Hepatocyte (in vitro differentiated cells): ENCODE data around the gene CCDC85C. TPM values are rescaled to one million over a fixed set of nuclear protein-coding genes. Genes with fewer than 3 reads are reported as not detected.

Experiments used
- DNase-seq: peaks from one replicate; pipeline ENCODE4 v3.0.0-alpha.2; 2016; ENCODE audit warnings: low spot score
- H2AFZ ChIP-seq: fragments of 200-600 bp; sonication (generic); 2 replicates; pipeline ENCODE4 v1.6.0; 2016; ENCODE audit warnings: antibody characterized with exemption, mild to moderate bottlenecking
- H3K27ac ChIP-seq: fragments of 200-600 bp; sonication (generic); 2 replicates; pipeline ENCODE4 v1.5.1; 2016; ENCODE audit warnings: mild to moderate bottlenecking
- H3K27me3 ChIP-seq: fragments of 200-600 bp; sonication (generic); 2 replicates; pipeline ENCODE4 v1.6.1; 2016
- H3K36me3 ChIP-seq: fragments of 200-600 bp; sonication (generic); replicated peaks from 2 replicates; pipeline ENCODE4 v1.5.1; 2016; ENCODE audit warnings: low read depth; ENCODE audit not compliant: insufficient read depth
- H3K4me1 ChIP-seq: fragments of 200-600 bp; sonication (generic); 2 replicates; pipeline ENCODE4 v1.5.1; 2016; ENCODE audit warnings: mild to moderate bottlenecking, moderate library complexity; ENCODE audit not compliant: insufficient read depth
- H3K4me2 ChIP-seq: fragments of 200-600 bp; sonication (generic); 2 replicates; pipeline ENCODE4 v1.6.0; 2016
- H3K4me3 ChIP-seq: fragments of 200-600 bp; sonication (generic); 2 replicates; pipeline ENCODE4 v1.5.1; 2016; ENCODE audit warnings: mild to moderate bottlenecking
- H3K79me2 ChIP-seq: fragments of 200-600 bp; sonication (generic); 2 replicates; pipeline ENCODE4 v1.6.0; 2017; ENCODE audit warnings: mild to moderate bottlenecking
- H3K9me2 ChIP-seq: fragments of 200-600 bp; sonication (generic); replicated peaks from 2 replicates; pipeline ENCODE4 v1.6.0; 2017; ENCODE audit warnings: mild to moderate bottlenecking; ENCODE audit not compliant: insufficient read depth
- H3K9me3 ChIP-seq: fragments of 200-600 bp; sonication (generic); 2 replicates; pipeline ENCODE4 v1.5.1; 2016; ENCODE audit warnings: low read depth, mild to moderate bottlenecking
- H4K20me1 ChIP-seq: fragments of 200-600 bp; sonication (generic); 2 replicates; pipeline ENCODE4 v1.6.0; 2016; ENCODE audit warnings: mild to moderate bottlenecking; ENCODE audit not compliant: insufficient read depth, poor library complexity, severe bottlenecking
- CTCF ChIP-seq: fragments of 200-600 bp; sonication (generic); IDR thresholded peaks from 2 replicates; pipeline ENCODE4 v1.5.1; 2016; ENCODE audit warnings: antibody characterized with exemption, mild to moderate bottlenecking; ENCODE audit not compliant: poor library complexity
- EZH2 ChIP-seq: fragments of 200-600 bp; sonication (generic); IDR thresholded peaks from 2 replicates; pipeline ENCODE4 v1.6.1; 2016; ENCODE audit warnings: antibody characterized with exemption, mild to moderate bottlenecking, borderline replicate concordance
- EZH2phosphoT487 ChIP-seq: fragments of 200-600 bp; sonication (generic); IDR thresholded peaks from one replicate; pipeline ENCODE4 v1.6.1; 2018; ENCODE audit warnings: antibody characterized with exemption, mild to moderate bottlenecking, low read depth, moderate library complexity; ENCODE audit not compliant: unreplicated experiment, severe bottlenecking
- WGBS: methylation state at CpG from one replicate; pipeline ENCODE4 v1.1.6; 2016; ENCODE audit warnings: low lambda C conversion rate; ENCODE audit errors: missing lambda C conversion rate; 5-methylcytosine and 5-hydroxymethylcytosine counted together
- polyA plus RNA-seq: library from polyadenylated mRNA; unstranded; fragments of >200 nt; fragmentation: Nextera tagmentation; extraction: Ambion mirVana; gene quantifications from 2 replicates; pipeline ENCODE4 v1.2.1, GENCODE V29; 2016
- total RNA-seq: library from RNA; depleted of rRNA; stranded (reverse); fragments of >200 nt; gene quantifications from 2 replicates; pipeline ENCODE4 v1.2.3, GENCODE V29; 2014

Gene CCDC85C
- total and polyA plus RNA-seq, 2 experiments from 2014 or later, result 37.8 to 47.2 TPM

GRCh38 chr14:99581938-99582337 lies 22.1 kb downstream of the CCDC85C start:
- DNase-seq, result no peak
- H4K20me1 ChIP-seq, result peaks cover 13% of the 10 kb centered on the region
- no peaks in the 10 kb centered on the region for H3K36me3 ChIP-seq
- TF ChIP-seq EZH2 (no peak), CTCF (no peak), EZH2phosphoT487 (no peak)
- WGBS, result 94% methylated on average over 11 of the region's 11 CpGs
- peaks cover 44% of the 10 kb centered on the region for H3K4me1 ChIP-seq
- H3K9me3 ChIP-seq, result no peaks in the 10 kb centered on the region
- H3K4me2 ChIP-seq, result no peak overlapping the region
- H3K27me3 ChIP-seq, result no peaks in the 10 kb centered on the region
- no peak overlapping the region for H3K4me3 ChIP-seq
- H3K79me2 ChIP-seq, result peaks cover 92% of the 10 kb centered on the region
- no peaks in the 10 kb centered on the region for H3K9me2 ChIP-seq
- H2AFZ ChIP-seq, result no peak overlapping the region
- H3K27ac ChIP-seq, result no peak overlapping the region

GRCh38 chr14:99581374-99581773 lies 22.6 kb downstream of the CCDC85C start:
- no peak overlapping the region for H3K4me2 ChIP-seq
- no peaks in the 10 kb centered on the region for H3K9me3 ChIP-seq
- H3K27me3 ChIP-seq, result no peaks in the 10 kb centered on the region
- H2AFZ ChIP-seq, result no peak overlapping the region
- TF ChIP-seq EZH2 (no peak), CTCF (no peak), EZH2phosphoT487 (no peak)
- H3K79me2 ChIP-seq, result peaks cover 92% of the 10 kb centered on the region
- H3K27ac ChIP-seq, result peak overlapping the region; percentile 93
- WGBS, result 90% methylated on average over 16 of the region's 16 CpGs
- peaks cover 15% of the 10 kb centered on the region for H4K20me1 ChIP-seq
- peaks cover 44% of the 10 kb centered on the region for H3K4me1 ChIP-seq
- no peak for DNase-seq
- H3K4me3 ChIP-seq, result no peak overlapping the region
- no peaks in the 10 kb centered on the region for H3K36me3 ChIP-seq
- no peaks in the 10 kb centered on the region for H3K9me2 ChIP-seq

- Histone ChIP-seq H3K27me3 (no peaks in the 10 kb centered on the region), H3K79me2 (peaks cover 92% of the 10 kb centered on the region), H3K9me2 (no peaks in the 10 kb centered on the region), H3K36me3 (no peaks in the 10 kb centered on the region), H4K20me1 (peaks cover 19% of the 10 kb centered on the region), H3K9me3 (no peaks in the 10 kb centered on the region), H3K27ac (peak overlapping the region; percentile 93), H3K4me1 (peaks cover 50% of the 10 kb centered on the region), H2AFZ (no peak overlapping the region), H3K4me2 (peak overlapping the region; percentile 65), H3K4me3 (no peak overlapping the region)
- WGBS, result 22% methylated on average over 10 of the region's 14 CpGs
- TF ChIP-seq CTCF (no peak), EZH2phosphoT487 (no peak), EZH2 (no peak)
- DNase-seq, result peak; percentile 77
These were observed 24.0 kb downstream of the CCDC85C start for GRCh38 chr14:99579903-99580571.
